Cortex of kidney (tissue), 1 donor: ENCODE results near the gene BRIP1.
"Not testable (repeated sequence)": the region's sequence is repeated elsewhere in the genome, so short reads cannot be mapped to it uniquely, and the experiment has no call there.

Source experiments
- DNase-seq: peaks from one replicate; lab custom pipeline; 2025; lab: John Stamatoyannopoulos, UW

BRIP1 gene

DNA sequence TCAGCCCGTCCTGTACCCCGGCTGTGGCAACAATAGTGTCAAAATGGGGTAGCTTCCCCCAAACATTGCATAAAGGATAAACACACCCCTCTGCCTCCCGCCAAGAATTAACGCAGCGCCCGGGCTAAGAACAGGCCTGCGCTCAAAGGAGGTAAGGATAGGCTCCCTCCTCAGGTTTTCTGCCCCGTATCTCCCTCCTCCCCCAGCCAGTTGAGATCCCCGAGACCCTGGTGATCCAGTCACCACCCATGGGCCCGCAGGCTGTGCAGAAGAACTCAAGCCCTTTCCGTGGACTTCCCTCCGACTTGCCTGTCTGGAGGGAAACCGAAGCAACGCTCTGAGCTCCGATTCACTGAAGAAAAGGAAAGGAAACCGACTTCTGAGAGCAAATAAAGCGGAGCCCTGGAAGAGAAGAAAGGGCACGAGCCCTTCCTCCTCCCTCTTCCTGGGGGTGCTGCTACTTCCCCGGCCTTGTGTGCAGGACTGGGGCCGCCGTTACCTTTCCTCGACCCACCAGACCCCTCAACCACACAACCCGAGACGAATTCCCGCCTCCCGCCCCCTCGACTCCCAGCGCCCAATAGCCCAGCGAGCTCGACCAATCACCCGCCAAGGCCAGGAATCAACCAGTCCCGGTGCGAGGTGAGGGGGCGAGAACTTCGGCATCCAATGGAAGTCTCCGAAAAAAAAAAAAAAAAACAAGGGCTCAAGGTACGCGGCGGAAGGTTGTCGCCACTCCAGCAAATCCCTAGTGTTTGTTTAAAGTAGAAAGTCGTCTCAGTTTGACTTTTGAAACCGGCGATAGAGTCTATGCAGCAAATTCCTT is at the start of gene BRIP1:
Gene BRIP1, minus strand, starts transcription at position 554 of the 826 bp plus-strand sequence. CDS start 1,989 bp downstream, outside the sequence.
- no peak for DNase-seq

DNA sequence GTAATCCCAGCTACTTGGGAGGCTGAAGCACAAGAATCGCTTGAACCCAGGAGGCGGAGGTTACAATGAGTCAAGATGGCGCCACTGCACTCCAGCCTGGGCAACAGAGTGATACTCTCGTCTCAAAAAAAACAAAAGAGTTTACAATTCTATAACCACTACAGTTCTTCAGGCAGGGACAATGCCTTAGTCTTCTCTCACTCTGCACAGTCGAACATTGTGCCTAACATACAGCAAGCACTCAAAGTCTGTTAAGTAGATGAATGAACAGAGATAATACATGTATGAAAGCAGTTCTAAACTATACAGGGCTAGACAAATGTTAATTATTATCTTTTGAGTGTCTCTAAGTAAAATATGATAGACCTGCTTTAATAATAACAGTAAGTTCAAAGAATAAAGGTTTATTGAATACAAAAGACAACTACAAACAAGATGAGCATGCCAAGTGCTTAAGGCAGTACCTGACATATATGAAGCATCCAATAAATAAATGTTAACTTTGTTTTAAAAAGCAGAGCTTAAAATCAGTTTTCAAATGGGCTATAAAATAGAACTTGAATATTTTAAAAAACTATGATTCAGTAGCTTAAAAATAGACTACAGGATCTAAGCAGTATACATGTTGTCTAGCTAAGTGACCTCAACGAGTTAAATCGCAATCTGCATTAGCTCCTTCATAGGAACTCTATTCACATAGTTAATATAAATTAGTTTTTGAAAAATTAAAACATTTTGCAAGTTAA is 45.1 kb upstream of the BRIP1 start:
- DNase-seq, result no peak

DNA sequence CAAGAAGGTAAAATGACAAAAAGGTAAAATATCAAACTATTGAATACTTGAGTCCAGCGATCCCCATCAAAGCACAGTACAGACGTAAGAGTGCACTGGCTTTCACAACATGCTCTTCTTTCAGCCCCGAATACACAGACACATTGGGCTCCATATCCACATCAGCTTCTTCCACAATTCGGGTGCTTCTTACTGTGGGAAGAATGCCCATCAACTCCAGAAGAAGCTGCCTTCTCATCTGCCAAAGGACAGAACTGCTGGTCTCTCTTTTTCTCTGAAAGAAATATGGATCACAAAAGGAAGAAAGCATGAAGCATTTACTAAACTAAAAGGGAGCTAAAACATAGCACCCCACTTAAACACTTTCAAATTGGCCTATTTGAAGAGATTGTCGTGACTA is 44.0 kb upstream of the BRIP1 start:
- DNase-seq, result no peak

DNA sequence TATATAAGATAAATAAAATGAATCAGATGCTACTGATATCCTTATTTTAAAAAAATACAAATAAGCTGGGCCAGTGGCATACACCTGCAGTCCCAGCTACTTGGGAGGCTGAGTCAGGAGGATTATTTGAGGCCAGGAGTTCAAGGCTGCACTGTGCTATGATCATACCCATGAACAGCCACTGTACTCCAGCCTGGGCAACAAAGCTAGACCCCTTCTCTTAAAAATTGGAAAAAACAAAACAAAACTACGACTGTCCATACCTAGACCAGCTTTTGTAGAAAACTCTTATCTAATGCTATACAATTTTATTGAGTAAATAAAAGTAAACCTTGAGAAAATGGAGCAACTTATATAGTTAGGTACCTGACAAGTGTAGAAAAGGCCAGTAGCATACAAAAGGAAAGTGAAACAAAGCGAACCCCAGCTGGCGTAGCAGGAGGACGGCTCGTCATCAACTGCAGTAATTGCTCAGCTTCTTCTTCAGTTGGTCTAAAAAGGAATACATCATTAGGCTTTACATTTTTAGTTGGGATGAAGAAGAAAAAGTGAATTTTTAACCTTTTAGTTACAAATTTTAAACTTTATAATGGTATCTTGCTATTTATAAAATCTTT is 40.9 kb upstream of the BRIP1 start:
- no peak for DNase-seq

DNA sequence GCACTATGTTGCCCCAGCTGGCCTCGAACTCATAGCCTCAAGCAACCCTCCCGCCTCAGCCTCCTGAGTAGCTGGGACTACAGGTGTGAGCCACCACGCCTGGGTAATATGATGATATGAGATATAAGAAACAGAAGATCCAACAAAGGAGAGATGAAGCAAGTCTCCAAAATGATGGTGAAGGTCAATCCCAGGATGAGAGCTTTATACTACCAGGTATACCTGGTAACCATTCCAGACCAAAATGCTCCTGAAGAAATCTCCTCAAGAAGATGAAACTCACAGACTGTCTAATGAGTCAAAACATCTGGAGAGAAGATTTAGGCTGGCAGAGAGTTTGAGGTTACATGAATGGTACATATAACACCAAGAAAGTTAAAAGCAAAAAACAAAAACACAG is 39.9 kb upstream of the BRIP1 start:
- DNase-seq, result no peak

DNA sequence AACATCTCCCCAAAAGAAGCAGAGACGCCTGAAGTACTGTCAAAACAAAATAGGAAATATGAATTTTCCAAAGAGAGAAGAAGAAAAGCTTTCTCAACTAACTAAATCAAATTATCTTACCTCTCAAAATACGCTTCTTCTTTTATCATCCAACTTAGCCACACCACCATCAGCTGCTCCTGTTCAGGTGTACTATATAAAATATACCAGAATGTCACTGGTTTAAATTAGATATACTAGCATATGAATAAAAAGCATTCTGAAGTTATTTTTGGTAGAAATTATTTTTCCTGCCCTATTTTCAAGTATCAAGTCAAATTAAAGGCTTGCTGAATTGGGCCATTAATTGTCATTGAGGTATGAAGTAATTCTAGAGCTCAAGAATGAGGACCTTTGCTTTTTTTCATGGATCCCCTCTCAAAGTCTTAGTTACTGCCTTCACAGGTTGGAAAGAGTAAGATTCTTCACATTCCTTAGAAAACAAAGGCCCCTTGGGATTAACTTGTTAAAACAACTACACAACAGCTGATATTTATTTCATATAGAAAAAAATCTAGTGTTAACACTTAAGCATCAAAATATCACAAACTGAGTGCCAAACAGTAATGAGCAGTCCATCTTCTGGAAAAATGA is 34.3 kb upstream of the BRIP1 start:
- DNase-seq, result no peak

DNA sequence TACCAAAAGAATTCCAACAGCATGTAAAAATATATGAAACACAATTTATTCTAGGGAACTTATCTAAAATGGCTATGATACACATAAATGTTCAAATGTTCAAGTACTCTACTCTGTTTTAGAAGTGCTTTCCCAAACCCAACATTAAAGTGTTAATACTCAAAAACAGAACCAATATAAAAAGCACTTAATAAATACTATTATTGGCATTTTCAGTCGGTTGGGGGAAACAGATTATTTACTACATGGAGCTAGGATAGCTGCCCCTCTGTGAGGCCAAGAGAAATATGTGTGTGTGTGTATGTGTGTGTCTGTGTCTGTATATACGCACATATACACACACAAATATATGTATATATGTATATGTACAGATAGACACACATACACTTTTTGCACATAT is 32.1 kb upstream of the BRIP1 start:
- no peak for DNase-seq

DNA sequence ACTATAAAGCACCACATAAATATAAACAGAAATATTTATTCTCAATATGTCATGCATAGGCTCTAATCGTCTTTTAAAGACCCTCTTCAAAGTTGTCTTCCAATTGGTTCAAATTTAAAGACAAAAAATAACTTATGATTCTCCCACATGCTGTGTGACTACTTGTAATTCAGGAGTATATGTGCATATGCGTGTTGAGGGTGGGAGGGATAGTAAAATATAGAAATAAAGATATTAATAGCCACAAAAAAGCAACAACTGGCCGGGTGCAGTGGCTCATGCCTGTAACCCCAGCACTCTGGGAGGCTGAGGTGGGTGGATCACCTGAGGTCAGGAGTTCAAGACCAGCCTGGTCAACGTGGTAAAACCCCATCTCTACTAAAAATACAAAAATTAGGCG is 31.0 kb upstream of the BRIP1 start:
- DNase-seq, result not testable (repeated sequence)

DNA sequence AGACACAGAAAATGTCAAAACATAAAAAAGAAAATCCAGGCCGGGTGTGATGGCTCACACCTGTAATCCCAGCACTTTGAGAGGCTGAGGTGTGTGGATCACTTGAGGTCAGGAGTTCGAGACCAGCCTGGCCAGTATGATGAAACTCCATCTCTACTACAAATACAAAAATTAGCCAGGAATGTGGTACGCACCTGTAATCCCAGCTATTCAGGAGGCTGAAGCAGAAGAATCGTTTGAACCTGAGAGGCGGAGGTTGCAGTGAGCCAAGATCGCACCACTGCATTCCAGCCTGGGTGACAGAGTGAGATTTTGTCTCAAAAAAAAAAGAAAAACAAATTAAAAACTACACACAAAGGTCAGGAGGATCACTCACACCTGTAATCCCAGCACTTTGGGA is 24.4 kb upstream of the BRIP1 start:
- not testable (repeated sequence) for DNase-seq

DNA sequence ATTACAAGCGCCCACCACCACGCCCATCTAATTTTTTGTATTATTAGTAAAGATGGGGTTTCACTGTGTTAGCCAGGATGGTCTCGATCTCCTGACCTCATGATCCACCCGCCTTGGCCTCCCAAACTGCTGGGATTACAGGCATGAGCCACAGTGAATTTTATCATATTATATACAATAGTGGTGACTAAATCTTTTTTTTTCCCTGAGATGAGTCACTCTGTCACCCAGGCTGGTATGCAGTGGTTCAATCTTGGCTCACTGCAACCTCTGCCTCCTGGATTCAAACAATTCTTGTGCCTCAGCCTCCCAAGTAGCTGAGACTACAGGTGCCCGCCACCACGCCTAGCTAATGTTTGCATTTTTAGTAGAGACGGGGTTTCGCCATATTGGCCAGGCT is 22.5 kb upstream of the BRIP1 start:
- not testable (repeated sequence) for DNase-seq

DNA sequence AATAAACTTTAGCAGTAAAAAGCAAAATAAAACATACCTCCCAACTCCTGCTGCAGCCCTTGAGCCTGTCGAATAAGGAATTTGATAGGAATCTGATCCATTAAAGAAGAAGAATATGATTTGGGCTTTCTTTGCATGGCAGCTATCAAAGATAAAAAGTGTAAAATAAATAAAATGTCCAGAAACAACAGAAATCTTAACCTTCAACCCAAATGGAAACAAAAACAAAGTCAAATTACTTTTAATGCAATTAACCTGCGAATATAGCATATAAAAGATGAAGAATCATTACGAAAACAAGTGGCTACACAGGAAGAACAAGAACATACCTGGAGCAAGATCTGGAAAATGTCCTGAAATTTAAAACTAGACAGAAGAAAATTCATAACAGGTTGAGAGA is 21.5 kb upstream of the BRIP1 start:
- no peak for DNase-seq

DNA sequence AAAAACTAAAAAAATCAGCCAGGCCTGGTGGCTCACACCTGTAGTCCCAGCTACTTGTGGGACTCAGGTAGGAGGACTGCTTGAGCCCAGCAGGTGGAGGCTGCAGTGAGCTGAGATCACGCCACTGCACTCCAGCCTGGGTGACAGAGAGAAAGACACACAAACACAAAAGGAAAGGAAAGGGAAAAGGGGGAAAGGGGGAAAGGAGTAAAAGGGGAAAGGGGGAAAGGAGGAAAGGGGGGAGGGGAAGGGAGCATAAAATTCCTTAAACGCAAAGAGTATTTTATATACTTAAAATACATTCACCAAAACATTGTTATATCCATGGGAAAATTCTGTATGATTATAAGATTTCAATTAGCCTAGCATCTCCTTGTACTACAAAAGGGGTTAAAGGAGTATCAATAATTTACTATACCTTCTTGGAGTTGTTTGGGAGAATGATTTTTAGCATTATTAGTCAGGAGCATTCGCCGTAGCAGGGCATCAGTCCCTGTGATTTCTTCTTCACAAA is 17.3 kb upstream of the BRIP1 start:
- DNase-seq, result no peak

DNA sequence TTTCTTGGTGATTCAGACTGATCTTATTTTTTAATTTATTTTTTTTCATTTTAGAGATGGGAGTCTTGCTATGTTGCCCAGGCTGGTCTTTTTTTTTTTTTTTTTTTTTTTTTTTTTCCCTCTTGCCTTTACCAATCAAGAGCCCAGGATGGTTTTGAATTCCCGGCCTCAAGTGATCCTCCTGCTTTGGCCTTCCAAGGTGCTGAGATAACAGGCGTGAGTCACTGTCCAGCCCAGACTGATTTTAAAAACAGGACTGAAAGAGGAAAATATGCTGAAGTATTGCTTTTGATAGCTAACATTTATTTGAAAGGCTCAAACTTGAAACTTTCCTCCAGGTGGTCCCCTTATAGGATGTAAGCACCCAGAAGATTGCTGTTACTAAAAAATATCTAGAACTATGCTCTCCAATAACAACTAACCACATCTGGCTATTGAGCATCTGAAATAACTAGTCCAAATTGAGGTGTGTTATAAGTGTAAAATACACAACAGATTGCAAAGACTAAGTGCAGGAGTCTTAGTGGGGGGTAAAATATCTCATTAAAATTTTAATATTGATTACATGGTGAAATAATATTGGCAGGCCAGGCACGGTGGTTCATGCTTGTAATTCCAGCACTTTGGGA is 15.8 kb upstream of the BRIP1 start:
- no peak for DNase-seq

DNA sequence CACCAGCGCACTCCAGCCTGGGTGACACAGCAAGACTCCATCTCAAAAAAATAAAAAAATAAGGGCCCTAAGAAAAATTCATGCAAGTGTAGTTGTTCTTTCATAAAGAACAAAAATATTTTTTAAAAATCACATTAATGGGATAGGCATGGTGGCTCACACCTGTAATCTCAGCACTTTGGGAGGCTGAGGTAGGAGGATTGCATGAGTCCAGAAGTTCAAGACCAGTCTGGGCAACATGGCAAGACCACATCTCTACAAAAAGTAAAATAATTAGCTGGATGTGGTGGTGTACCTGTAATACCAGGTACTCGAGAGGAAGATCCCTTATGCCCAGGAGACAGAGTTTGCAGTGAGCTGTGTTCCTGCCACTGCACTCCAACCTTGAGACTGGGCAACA is 15.2 kb upstream of the BRIP1 start:
- DNase-seq, result no peak

DNA sequence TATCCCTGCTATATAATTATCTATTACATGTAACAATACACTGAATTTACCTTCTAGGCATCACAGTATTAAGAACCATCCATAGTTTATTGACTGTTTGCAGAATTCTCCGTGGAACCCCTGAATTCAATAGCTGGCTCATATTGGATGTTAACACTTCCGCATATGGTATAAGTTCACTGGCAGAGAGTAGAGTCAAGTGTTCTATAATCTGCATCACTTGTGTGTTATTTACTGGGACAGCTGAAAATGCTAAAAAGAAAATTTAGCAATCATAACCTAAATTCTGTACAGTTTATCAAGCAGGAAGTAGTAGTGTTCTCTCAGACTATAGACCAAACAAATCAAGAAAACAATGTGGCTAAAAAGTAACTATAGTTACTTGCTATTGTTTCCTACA is 14.5 kb upstream of the BRIP1 start:
- no peak for DNase-seq

DNA sequence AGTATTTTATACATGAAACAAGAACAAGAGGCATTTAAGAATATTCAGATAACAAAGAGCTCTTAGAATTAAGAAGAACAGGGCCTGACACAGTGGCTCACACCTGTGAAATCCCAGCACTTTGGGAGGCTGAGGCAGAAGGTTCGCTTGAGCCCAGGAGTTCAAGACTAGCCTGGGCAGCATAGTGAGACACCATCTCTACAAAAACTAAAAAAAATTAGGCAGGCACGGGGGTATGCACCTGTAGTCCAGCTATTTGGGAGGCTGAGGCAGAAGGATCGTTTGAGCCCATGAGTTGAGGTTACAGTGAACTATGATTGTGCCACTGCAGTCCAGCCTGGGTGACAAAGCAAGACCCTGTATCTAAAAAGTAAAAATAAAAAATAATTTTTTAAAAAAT is 12.5 kb upstream of the BRIP1 start:
- DNase-seq, result no peak

DNA sequence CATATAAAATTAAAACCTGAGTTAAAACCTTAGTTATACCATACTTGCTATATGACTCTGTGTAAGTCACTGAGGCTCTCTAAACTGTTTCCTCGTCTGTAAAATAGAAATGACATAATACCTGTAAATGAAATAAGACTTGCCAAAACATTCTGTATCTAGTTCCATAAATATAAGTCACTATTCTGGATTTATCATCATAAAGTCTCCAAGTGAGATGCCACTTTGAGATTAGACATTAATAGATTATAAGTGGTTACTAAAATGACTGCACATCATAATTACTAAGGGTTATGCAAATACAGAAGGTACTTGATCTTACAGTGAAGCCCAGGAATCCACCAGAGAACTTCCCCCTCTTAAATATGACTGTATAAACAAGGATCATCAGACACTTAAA is 12.0 kb upstream of the BRIP1 start:
- no peak for DNase-seq

DNA sequence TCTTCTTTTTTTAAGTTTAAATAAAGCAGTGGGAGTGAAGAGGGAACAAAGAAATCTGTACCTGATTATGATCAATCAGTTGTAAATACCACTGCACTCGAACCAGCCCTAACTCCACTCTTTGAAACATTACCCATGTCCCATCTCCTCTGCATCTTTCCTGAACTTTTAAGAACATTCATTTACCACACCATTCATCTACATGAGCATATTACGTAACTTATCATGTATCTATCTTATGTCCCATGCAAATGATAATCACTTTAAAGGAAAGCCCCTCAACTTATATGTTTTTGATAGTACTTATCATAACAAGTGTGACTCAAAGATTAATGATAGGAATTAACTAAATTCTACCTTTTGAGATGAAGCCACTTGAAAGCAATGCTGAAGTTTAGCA is 10.7 kb upstream of the BRIP1 start:
- DNase-seq, result no peak

DNA sequence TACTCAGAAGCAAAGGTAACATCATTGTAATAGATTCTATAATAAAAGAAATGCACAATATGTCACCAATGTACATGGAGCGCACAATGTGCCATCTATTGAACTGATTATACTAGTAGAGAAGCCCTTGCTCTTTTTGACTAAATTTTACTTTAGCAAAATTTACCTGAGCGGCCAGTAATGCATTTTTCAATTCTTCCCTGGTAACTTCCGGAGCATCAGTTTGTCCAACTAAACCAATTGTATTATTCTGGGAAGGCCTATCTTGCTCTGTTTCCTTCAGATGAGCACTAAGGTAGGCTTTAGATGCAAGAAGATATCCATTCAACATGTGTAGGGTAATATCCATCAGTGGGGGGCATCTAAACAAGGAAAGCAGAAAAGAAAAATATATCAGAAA is 8.8 kb upstream of the BRIP1 start:
- DNase-seq, result no peak

DNA sequence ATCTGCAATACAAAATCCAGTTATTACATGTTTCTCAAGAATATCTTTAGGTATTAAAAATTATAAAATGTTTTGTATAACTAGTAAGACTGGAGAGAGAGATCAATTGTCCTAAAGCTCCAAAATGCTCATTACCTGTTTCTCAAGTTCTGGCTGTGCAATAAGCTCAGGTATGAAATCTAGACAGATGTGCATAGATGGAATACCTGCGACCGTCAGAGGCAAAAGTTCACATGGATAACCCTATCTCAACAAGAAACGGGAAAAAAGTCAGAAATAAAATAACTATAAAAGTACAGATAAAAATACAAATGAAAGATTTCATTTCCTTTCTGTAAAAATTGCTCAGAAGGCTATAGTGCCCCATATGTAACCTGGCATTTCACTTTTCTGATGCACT is 5.8 kb upstream of the BRIP1 start:
- DNase-seq, result no peak

DNA sequence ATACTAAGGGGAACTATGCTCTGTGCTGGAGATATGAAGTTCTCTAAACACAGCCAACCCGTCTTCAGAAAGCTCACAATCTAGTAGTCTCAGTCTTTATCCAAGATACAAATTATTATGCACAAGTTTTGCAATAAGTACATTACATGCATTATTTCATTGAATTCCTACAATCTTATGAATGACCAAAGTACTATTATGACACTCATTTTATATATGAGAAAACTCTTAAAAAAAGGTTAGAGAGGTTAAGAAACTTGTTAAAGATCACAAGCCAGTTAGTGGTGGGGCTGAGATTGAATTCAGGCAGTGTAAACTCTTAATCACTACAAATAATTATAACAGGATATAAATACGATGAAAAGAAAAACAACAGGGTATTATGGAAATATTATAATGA is 4.7 kb upstream of the BRIP1 start:
- no peak for DNase-seq

DNA sequence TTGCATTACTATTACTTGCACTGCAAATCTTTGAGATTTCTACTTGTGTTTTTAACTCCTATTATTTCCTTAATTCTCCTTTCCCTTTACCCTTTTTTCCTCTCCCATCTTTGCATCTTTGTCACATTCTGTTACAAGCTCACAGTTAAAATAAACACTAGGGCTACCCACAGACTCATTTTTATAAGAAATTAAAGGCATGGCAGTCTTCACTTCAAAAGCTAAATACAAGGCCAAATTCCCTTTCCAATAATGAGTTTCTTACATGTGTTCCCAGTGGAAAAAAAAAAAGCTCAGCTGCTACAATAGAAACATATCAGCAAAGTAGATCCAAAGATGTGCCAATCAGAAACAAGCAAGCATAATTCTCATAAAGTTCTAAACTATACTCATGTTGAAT is 3.7 kb upstream of the BRIP1 start:
- DNase-seq, result no peak
